Measurements from ENCODE around the gene NBPF3.
"Not testable (repeated sequence)": the region's sequence is repeated elsewhere in the genome, so short reads cannot be mapped to it uniquely, and the experiment has no call there.

The NBPF3 gene

GRCh38 chr1:21496886-21497285, 56.9 kb downstream of the NBPF3 start:
- DNase-seq: no peak

DNA sequence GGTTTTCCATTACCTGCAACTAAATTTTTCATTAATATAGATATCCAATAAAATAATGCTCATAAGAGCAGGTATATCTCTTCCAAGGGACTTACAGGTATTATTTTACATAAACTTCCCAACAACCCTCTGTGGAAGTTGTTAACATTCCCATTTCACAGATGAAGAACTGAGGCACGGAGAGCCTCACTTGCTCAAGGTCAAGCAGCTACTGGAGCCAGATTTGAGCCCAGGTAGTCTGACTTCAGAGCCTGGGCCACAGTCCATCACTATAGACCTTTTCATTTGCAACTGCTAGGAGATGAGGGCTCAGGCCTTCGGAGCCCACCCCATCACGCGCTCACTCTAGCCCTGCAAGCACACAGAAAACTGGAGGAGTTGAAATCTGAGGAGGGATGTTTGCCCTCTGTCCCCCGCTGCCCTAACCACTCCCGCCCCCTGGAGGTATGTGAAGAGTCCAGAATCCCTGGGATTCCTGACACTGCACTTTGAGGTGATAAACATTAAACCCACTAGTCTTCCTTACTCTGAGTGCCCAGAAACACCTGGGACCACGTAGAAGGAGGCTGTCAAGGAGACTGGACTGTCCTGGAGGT, 57.6 kb downstream of the NBPF3 start:
- DNase-seq: no peak

- no peak for DNase-seq
These were observed 59.5 kb downstream of the NBPF3 start for GRCh38 chr1:21499283-21499950.

GRCh38 chr1:21503706-21504377, 63.9 kb downstream of the NBPF3 start:
- DNase-seq: no peak

GRCh38 chr1:21506804-21507203, 66.9 kb downstream of the NBPF3 start:
- DNase-seq: no peak

DNA sequence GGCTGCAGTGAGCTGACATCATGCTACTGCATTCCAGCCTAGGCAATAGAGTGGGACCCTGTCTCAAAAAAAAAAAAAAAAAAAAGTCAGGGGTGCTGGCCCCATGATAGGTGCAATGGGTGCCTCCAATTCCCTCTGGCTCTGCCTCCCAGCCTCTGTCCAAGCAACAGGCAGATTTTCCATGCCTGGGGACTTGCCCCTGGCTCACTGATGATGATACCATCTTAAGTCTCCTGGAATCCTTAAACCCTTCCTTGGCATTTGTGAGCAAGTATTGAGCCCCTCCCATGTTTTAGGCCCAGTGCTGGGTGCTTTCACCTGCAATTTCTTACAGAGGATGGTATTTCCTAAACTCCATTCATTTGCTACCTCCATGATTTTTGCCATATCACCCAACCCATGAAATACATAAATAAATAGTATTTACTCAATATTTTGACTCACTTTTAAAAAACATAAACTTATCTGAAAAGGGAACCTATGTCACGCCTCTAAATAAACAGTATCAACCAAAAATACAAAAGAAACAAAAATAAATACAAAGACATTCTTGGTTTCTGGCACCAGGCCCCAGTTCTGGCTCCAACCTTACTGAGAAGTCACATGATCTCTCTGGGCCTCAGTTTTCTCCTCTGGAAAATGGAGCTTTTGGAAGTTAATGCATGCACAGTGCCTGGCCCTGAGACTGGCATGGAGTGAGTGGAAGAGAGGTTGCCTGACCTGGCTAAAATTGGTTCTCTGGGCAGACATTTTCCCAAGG, 67.8 kb downstream of the NBPF3 start:
- DNase-seq: no peak

DNA sequence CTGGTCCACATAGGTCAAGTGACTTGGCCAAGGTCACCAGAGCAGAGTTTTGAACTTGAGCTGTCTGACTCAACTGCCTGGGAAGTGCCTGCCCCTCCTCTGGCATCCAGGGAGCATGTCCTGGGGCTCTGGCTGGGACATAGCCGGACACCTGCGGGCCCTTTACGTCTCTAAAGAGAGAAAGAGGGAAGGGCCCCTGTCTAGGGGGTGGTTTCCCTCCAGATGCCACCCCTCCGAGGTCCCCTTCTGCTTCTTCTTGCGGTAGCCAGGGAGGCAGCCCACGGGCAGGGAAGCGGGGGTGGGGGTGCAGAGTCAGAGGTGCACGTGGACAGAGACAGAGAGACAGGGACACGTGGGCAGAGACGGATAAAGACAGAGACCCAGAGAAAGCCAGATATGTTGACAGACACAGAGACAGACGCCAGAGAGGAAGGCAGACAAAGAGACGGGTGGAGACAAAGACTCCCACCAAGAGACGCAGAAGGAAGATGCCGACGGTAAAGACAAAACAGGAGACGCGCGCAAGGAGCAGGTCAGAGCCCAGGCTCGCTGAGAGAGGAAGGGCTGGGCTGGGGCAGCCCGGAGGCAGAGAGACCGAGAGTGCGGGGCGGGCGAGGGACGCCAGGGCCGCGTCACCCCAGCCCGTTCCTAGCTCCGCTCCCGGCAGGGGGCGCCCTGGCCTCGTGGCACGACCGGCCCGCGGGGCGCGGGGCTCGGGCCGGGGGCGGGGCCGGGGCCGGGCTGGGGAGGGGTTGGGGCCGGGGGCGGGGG, 68.8 kb downstream of the NBPF3 start:
- DNase-seq: peak; percentile 79

DNA sequence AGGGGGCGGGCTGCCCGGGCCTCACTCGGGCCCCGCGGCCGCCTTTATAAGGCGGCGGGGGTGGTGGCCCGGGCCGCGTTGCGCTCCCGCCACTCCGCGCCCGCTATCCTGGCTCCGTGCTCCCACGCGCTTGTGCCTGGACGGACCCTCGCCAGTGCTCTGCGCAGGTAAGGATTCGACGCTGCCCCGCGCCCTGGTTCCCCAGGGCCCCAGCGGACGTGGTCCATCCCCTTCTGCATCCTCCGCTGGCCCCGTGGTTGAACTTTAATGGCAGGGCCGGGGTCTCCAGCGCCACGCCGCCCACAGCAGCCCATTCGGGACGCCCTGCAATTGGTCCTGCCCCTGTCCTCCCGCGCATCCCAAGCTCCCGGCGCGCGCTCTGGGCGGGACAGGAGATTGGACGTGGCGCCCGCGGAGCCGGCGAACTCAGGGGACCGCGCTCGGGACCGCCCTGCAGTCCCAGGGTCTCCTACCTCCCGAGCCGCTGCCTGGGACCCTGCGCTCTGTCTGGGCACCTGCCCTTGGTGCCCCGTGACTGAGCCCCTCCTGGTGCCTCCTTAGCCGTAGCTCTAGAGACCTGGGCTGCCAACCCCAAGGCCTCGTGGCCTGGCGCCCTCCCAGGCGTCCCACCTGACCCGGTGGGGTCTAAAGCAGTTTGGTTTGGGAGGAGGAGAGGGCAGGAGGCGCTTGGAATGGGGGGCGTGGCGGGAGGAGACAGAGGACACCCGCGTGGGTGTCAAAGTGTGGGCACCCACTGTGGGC, 69.6 kb downstream of the NBPF3 start, which contains the start of gene ALPL:
Gene ALPL (plus strand): TSS at position 73 of the 762 bp plus-strand sequence. CDS start 44,659 bp downstream, outside the sequence.
- DNase-seq: no peak

- no peak for DNase-seq
These were observed 70.2 kb downstream of the NBPF3 start for GRCh38 chr1:21510113-21510493.

- DNase-seq: no peak
These were observed 71.1 kb downstream of the NBPF3 start for GRCh38 chr1:21510885-21511578.

GRCh38 chr1:21511579-21512522, 71.9 kb downstream of the NBPF3 start:
- no peak for DNase-seq

DNA sequence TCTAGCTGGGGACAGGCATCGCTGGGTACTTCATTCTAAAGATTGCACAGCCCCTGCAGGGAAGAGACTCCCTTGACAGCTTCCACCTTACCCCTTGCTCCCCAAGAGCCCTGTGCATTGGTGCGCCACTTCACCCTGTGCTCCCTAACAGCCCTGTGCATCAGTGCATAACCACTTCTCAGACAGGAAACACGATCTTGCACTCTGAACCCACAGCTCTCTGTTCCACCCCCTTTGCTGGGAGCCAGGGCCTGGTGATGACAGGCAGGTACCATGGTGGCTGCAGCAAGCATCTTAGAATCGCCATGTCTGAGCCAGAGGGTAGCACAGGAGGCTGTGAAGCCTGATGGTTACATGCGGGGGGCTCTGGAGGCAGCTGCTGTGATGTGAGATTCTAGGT, 74.3 kb downstream of the NBPF3 start:
- no peak for DNase-seq

GRCh38 chr1:21517161-21517589, 77.2 kb downstream of the NBPF3 start:
- DNase-seq: no peak

DNA sequence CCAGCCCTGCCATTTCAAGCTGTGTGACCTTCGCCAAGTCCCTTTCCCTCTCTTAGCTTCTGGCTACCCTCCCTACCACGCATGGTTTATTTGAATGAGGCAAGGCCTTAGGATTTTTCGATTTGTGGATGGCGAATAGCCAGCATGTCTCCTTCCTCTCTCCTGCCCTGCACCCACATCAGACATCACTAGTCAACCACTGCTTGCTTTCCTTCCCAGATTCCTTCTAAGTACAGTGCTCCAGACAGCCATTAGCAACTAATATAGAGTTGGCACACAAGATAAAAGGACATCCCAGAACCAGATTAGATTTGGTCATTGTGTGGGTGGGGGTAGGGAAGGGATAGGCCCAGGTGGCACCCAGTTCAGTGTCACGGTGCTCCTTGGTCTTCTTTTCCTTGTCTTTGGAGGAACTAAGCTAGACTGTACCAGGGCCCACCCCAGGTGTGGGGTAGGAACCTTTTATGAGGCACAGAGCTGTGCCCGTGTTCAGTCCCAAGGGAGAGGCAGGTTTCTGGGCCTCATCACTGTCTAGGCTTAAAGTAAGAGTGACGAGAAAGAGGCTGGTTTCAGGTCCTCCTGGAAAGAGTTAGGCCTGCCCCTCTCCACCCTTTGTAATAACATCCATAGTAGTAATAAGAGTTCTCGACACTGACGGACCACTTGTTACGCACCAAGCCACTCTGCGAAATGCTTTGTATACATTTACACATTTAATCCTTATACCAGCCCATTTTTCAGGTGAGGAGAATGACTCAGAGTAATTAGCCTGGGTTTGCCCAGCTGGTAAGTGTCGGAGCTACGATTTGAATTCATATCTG, 77.9 kb downstream of the NBPF3 start:
- no peak for DNase-seq

DNA sequence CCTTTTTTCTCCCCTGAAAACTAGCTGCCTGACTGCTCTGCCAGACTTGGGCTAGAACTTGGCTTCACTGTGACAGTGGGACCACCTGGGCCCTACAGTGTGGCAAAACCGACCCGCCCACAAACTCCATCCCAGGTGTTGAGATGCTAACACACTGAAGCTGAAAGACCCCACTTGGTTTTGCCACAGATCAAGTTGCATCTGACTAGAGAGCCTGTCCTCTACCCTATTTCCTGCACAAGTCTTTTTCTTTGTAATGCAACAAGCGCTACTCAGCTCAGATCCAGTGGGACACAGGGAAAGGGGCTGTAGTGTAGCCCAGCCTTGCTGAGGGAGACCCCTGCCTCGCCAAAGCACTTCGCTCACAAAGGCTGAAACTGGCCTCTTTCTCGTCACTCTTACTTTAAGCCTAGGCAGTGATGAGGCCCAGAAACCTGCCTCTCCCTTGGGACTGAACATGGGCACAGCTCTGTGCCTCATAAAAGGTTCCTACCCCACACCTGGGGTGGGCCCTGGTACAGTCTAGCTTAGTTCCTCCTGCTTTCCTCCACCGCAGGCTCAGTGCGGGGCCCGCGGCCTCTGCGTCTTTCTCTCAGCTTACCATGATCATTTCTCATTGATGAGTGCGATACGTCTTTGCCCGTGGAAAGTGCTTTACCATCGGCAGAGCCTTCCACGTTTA, 79.0 kb downstream of the NBPF3 start:
- DNase-seq: no peak

DNA sequence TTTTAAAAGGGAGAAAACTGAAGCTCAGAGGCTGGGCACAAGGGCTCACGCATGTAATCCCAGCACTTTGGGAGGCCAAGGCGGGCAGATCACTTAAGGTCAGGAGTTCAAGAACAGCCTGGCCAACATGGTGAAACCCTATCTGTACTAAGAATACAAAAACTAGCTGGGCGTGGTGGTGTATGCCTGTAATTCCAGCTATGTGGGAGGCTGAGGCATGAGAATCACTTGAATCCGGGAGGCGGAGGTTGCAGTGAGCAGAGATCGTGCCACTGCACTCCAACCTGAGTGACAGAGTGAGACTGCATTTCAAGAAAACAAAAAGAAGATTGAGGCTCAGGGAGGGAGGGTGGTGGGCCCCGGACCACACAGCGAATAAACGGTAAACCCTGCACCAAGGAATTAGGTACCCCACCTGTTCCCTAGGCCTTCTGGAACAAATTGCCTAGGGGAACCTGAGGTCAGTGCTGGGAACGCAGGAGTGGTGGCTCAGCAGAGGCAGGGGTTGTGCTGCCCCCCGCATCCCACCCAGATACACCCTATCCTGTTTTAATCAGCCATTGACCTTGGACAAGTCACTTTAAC, 79.6 kb downstream of the NBPF3 start:
- DNase-seq: not testable (repeated sequence)

GRCh38 chr1:21520899-21521716, 81.2 kb downstream of the NBPF3 start:
- DNase-seq: peak; percentile 59
